GM18951 (cell line): Measurements from ENCODE around the gene HSFX2.
"Not testable (repeated sequence)": the region's sequence is repeated elsewhere in the genome, so short reads cannot be mapped to it uniquely, and the experiment has no call there.

ENCODE experiments used
- POLR2A ChIP-seq: IDR thresholded peaks from 4 replicates; pipeline ENCODE4 v1.6.1; 2011; ENCODE audit warnings: mild to moderate bottlenecking; ENCODE audit not compliant: insufficient read length, insufficient read depth; ENCODE audit errors: extremely low read depth
- in situ Hi-C: fragments of 300-500 bp; cut with MboI; formaldehyde crosslinking; loops from one replicate; pipeline ENCODE4 v1.12.0; 2022; ENCODE audit warnings: low sequenced_read_pairs, mixed read lengths, inconsistent platforms; ENCODE audit not compliant: unreplicated experiment

Gene HSFX2

DNA sequence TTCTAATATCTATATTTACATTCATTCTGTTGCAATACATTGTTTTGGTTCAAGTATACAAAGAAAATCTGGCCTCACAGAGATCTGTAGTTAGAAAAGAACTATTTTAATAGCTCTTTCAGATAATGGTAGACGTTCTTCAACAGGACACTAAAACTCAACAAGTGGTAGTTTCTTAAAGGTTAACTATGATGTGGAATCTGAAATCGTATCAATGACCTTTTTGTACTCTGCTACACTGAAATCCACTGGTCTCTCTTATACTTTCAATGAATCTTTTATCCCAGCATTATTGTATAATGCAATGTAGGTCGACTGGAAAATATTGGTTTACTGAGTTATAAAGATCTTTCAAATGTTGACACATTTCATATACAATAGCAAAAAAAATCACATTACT, 23.8 kb upstream of the HSFX2 start:
- TF ChIP-seq POLR2A, result no peak
- in situ Hi-C loops, result no loop called here

DNA sequence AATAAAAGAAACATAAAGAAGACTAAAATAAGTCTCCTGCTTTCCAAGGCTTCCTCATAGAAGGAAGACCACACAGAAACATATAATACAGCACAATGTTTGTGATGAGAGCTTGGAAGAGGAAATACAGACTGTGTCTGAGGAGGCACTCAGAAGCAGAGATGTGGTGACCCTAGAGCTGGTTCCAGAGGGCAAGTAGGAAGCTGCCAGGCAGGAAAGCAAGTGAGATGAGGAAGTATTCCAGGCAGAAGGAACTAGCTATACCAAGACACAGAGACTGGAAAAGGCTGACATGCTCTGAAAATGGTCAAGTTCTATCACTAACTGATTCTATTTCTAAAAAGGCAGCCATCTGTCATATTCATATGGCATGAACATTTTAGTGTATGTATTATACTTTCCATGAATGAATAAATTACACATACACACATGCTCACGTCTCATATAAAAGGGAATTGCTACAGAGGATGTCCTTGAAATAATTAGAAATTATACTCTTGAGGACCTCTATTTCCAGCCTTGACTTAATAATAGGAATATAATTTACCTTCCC, 16.6 kb upstream of the HSFX2 start:
- in situ Hi-C loops, result no loop called here
- no peak for TF ChIP-seq POLR2A

- in situ Hi-C loops, result no loop called here
- TF ChIP-seq POLR2A, result no peak
Measured at GRCh38 chrX:149610511-149610910, 15.4 kb upstream of the HSFX2 start.

DNA sequence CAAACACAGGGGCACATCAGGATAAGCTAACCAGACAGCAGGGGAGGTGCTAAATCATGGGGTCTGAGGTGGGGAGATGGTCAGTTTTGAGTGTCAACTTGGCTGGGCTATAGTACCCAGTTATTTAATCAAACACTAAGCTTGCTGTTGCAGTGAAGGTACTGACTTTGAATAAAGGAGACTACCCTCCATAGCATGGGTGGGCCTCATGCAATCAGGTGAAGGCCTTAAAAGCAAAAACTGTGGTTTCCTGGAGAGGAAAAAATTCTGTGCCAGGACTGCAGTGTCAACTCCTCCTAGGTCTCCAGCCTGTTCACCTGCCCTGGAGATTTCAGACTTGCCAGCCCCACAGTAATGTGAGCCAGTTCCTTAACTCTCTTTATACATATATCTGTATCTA, 12.6 kb upstream of the HSFX2 start:
- in situ Hi-C loops, result no loop called here
- TF ChIP-seq POLR2A, result no peak

DNA sequence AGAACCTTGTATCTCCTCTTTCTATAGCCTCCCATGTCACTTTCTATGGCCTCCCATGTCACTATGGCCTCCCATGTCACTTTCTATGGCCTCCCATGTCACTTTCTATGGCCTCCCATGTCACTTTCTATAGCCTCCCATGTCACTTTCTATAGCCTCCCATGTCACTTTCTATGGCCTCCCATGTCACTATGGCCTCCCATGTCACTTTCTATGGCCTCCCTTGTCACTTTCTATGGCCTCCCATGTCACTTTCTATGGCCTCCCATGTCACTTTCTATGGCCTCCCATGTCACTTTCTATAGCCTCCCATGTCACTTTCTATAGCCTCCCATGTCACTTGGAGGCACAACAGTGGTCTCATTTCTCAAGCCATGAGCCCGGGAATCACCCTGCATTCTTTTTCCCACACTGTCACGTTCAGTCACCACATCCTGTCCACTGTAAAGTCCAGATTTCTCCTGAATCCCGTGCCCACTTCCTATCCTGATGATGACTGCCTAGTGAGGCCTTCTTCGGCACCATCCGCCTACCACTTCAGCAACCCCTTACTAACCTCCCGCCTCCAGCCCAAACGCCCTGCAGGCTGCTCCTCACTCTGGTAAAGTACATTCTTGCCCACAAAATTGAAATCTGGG, 10.3 kb upstream of the HSFX2 start:
- in situ Hi-C loops, result not testable (repeated sequence)

DNA sequence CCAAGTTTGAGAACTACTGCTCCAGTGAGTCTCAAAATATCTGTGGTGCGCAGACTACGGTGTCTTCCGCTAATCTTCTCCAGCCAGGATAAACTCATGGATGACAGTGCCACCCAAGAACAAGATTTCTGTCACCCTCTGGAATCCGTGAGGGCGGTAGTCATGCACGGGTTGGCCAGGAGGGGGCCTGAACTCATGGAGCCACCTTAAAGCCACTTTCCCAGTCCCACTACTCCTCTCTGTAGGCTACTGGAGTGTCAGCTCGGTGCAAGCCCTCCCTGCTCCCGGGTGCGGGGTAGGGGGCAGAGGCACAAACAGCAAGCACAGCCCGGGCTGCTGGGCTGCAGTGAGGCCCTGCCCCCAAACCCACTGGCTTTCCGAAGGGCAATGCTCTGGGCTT, 3.5 kb upstream of the HSFX2 start:
- in situ Hi-C loops, result not testable (repeated sequence)

GRCh38 chrX:149595943-149596342, 829 bp upstream of the HSFX2 start:
- in situ Hi-C loops, result not testable (repeated sequence)

DNA sequence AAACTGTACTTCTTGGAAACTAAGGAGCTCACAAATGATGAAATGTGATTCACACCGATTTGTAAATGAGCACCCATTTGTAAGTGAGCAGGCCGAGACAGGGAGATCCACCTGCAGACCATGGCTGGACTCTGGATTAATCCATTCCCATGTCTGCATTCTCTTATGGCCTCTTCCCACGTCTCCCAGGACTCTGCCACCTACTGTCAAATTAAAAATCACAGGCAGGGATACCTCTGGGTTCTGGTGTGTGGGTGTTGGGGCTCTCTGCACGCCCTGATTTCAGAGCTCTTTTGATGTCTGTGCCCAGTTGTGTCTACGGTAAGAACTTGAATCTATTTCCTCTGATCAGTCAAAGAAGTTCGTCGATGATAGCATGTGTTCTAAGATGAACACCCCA, 4.1 kb downstream of the HSFX2 start:
- in situ Hi-C loops, result not testable (repeated sequence)

DNA sequence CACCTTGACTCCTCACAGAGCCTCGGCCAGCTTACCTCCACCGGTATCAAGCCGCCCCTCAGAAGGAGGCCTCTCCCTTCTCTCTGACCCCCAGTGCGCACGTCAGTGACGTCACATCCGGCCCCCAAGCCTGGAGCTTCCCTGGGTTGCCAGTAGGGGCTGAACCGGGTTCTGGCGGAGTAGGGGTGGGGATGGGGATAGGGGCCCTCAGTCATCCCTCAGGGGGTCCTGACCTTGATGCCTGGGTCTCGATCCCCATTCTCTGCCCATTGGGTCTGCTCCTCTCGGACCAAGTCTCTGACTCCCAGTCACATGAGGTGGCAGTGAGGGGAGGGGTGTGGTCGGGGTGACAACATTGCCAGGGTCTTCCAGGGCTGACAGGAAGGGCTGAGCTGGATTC, 7.8 kb downstream of the HSFX2 start, which contains the start of gene MAGEA9B:
MAGEA9B (minus strand) TSS at position 101 of the 400 bp plus-strand sequence. CDS start 4,280 bp downstream, outside the sequence.
- in situ Hi-C loops, result not testable (repeated sequence)

DNA sequence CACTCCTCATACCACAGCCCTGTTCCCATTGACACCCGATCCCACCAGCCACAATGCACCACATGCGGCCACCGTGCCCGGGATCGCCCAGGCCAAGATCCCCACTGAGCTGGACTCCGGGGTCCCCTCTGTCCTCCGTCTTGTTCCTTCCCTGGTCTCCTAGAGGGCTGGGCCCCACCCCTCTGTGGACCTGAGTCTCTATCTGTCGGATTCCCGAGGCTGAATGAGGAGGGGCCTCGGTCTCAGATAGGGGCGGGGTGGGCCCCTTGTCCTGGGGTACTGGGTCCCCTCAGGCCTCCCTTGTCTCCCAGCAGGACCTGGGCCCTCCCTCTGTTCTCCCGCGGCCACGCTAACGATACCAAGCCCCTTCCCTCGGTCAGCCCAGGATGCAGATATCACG, 9.5 kb downstream of the HSFX2 start:
- in situ Hi-C loops, result not testable (repeated sequence)

- in situ Hi-C loops, result not testable (repeated sequence)
Measured at GRCh38 chrX:149573456-149573855, 21.7 kb downstream of the HSFX2 start.

DNA sequence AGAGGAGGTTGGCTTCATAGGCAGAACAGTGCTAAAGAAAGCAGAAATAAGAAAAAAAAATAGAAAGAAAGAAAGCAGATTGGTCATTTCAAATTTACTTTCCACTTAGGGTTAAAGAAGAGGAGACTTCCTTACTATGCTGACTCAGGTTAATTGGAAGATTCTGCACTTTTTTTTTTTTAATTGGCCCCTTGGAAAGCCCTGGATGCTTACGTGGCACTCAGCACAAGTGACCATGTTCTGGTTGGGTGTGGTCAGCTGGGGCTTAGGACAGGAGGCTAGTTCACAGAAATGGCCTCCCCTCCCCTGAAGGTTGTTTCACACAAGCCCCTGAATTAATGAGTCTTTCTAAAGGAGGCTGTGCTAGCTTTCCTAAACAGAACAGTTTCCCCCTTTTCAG, 22.4 kb downstream of the HSFX2 start:
- no peak for TF ChIP-seq POLR2A
- in situ Hi-C loops, result no loop called here

DNA sequence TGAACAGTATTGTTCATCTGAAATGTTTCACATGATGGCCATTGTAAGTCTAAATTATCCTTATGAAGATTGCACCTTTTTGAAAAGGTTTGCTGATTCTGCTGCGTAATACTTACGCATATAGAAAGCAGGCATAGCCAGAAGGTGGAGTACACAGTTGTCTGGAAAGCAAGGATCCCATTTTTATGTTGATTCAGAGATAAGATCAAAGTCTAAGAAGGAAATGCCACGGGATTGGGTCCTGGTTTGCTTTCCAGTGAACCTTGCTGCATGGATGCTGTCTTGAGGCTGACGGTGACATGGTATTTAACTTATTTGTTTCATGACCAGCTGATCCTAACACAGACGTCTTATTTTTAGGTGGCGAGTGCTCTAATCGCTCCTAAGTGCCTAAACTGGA, 23.3 kb downstream of the HSFX2 start:
- TF ChIP-seq POLR2A, result no peak
- in situ Hi-C loops, result no loop called here

- in situ Hi-C loops, result no loop called here
- TF ChIP-seq POLR2A, result no peak
Measured at GRCh38 chrX:149570668-149571067, 24.4 kb downstream of the HSFX2 start.

GRCh38 chrX:149569770-149570169, 25.3 kb downstream of the HSFX2 start:
- in situ Hi-C loops, result no loop called here
- TF ChIP-seq POLR2A, result no peak
